ENCODE data around the gene ADSS2.
"Not testable (repeated sequence)": the region's sequence is repeated elsewhere in the genome, so short reads cannot be mapped to it uniquely, and the experiment has no call there.

DNA sequence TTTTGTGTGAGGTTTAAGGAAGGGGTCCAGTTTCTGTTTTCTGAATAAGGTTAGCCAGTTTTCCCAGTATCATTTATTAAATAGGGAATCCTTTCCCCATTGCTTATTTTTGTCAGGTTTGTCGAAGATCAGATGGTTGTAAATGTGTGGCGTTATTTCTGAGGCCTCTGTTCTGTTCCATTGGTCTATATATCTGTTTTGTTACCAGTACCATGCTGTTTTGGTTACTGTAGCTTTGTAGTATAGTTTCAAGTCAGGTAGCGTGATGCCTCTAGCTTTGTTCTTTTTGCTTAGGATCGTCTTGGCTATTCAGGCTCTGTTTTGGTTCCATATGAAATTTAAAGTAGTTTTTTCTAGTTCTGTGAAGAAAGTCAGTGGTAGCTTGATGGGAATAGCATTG is 48.8 kb upstream of the ADSS2 start:
- TF ChIP-seq, protein P1, sequence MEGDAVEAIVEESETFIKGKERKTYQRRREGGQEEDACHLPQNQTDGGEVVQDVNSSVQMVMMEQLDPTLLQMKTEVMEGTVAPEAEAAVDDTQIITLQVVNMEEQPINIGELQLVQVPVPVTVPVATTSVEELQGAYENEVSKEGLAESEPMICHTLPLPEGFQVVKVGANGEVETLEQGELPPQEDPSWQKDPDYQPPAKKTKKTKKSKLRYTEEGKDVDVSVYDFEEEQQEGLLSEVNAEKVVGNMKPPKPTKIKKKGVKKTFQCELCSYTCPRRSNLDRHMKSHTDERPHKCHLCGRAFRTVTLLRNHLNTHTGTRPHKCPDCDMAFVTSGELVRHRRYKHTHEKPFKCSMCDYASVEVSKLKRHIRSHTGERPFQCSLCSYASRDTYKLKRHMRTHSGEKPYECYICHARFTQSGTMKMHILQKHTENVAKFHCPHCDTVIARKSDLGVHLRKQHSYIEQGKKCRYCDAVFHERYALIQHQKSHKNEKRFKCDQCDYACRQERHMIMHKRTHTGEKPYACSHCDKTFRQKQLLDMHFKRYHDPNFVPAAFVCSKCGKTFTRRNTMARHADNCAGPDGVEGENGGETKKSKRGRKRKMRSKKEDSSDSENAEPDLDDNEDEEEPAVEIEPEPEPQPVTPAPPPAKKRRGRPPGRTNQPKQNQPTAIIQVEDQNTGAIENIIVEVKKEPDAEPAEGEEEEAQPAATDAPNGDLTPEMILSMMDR (IDR thresholded peaks at IDR 0.05; ENCODE audit: extremely low read depth in 1 of 2, insufficient read depth in 1 of 2, low read depth in 1 of 2, low read length in 2 of 2): not testable (repeated sequence)
- TF ChIP-seq GATA2 (IDR thresholded peaks at IDR 0.05; ENCODE audit: insufficient read depth, insufficient read length, low read depth, low read length); POLR2AphosphoS5 (IDR thresholded peaks at IDR 0.05; ENCODE audit: insufficient read depth, low read depth, low read length); EZH2 (IDR thresholded peaks at IDR 0.05; ENCODE audit: borderline replicate concordance, low read depth, low read length, severe bottlenecking); POLR2A (IDR thresholded peaks at IDR 0.05; ENCODE audit: low read depth, low read length): not testable (repeated sequence)
